Epithelial cell of proximal tubule (primary cell): ENCODE results near the gene GPR152. TPM values are rescaled to one million over a fixed set of nuclear protein-coding genes. Genes with fewer than 3 reads are reported as not detected.

Experiments used
- DNase-seq: peaks from one replicate; pipeline ENCODE4 v3.0.0-alpha.2; 2011; ENCODE audit warnings: low read depth
- H3K4me3 ChIP-seq: 2 replicates; pipeline ENCODE4 v1.5.1; 2011; ENCODE audit warnings: low read depth, mild to moderate bottlenecking, low read length
- total RNA-seq: library from RNA; depleted of rRNA; stranded (reverse); fragments of >200 nt; gene quantifications from 2 replicates; pipeline ENCODE4 v1.2.3, GENCODE V29; 2015
- TF ChIP-seq, protein P1 (sequence below): conservative IDR thresholded peaks from 2 replicates; pipeline ENCODE4 v1.5.1; 2012; ENCODE audit warnings: low read depth, mild to moderate bottlenecking, low read length

The GPR152 gene
- total RNA-seq, 1 donor from 2014 or later: not detected

DNA sequence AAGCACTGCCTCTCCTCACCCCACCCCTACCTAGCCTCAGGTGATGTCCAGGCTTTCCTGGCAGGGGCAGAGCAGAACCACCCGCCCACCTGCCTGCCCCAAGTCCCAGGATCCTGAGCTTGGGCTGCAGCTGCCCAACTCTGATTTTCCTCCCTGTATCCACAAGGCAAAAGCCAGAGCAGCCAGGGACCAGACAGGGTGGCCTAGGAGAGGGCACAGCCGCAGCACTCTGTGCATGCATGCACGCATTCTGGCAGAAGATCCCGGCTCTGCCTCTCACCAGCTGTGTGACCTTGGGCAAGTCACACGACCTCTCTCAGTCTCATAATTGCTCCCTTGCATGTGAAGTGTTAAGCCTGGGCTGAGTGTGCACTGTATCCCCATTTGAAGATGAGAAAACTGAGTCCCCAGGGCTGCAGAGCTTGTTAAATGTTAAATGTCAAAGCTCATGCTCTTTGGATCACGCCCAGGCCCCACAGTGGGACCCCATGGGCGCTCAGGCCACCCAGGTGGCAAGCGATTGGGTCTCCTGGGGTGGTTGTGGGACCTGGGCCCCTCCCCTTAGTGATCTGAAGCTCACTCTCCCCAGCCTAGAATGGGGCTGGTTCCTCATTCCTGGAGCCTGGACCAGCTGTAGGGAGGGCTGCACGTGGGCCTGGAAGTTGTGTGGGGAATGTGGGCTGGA, 39.9 kb downstream of the GPR152 start:
- no peak overlapping the region for H3K4me3 ChIP-seq
- DNase-seq: no peak
- TF ChIP-seq, protein P1, sequence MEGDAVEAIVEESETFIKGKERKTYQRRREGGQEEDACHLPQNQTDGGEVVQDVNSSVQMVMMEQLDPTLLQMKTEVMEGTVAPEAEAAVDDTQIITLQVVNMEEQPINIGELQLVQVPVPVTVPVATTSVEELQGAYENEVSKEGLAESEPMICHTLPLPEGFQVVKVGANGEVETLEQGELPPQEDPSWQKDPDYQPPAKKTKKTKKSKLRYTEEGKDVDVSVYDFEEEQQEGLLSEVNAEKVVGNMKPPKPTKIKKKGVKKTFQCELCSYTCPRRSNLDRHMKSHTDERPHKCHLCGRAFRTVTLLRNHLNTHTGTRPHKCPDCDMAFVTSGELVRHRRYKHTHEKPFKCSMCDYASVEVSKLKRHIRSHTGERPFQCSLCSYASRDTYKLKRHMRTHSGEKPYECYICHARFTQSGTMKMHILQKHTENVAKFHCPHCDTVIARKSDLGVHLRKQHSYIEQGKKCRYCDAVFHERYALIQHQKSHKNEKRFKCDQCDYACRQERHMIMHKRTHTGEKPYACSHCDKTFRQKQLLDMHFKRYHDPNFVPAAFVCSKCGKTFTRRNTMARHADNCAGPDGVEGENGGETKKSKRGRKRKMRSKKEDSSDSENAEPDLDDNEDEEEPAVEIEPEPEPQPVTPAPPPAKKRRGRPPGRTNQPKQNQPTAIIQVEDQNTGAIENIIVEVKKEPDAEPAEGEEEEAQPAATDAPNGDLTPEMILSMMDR: no peak

DNA sequence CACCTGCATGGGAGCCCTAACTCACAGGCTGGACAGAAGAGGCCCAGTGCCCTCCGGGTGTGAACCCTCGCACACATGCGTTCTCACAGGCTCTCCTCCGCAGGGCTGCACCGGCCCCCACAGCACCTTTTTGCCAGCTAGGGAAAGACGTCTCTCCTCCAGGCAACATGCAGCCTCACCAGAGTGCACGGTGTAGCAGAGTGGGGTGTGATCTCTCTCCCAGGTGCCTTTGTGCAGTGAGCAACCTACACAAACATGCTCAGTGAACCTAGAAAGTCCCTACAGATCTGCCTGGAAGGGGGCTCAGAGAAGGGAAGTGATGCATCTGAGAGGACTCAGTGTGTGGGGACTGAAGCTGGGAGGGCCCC, 40.8 kb downstream of the GPR152 start:
- H3K4me3 ChIP-seq: no peak overlapping the region
- TF ChIP-seq, protein P1: no peak
- no peak for DNase-seq

DNA sequence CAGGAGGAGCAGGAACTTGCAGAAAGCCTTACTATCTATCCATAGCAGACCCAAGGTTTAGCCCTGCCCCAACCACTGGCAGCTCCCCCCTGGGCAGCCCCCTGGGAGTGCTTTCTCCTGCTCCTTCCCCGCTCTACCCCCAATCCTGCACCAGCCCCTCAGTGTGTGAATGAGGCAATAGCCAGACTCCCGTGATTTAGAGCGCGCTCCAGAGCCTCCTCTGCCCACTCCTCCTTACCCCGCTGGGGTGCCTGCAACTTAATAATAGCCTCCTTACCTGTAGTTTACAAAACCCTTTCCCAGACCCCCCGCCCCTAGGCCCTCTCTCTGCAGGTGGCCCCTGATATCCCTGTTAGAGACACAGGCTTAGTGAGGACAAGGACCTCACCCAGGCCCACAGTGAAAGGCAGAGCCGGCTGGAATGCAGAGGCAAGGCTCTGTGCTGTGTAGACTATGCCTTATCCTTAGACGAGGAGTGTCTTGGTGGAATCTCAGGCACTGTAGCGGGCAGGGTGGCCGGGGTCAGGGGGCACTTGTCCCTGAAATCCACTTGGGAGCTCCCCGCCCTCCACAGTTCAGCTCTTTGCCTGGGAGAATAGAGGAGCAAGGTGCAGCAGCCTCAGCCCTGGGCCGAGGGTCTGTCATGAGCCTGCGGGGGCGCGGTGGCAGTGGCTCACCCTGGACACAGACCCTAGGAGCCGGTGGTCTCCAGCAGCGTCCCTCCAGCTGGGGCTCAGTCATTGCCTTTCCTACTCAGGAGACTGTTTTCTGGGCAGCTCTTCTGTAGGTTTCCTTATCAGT, 41.3 kb downstream of the GPR152 start:
- no peak overlapping the region for H3K4me3 ChIP-seq
- DNase-seq: no peak
- TF ChIP-seq, protein P1: no peak

DNA sequence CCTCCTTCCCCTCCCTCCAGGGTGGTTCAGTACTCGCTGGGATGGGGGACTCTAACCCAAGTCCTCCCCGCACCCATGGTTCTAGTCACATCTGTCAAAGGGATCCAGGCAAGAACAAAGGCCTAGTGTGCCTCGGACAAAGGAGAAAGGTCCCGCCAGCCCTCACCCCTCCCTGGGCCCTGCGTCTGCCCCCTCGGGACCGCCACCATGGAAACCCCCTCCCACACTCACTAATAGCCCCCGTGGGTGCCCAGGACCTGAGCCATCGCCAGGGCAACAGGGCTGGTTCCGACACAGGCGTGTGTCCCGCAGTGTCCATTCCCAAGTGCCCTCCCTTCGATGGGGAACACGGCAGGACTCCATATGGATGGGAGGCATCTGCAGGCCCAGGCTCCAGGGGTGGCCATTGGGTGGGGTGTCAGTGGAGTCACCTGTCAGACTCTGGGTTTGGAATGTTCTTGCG, 42.1 kb downstream of the GPR152 start:
- H3K4me3 ChIP-seq: no peak overlapping the region
- TF ChIP-seq, protein P1: no peak
- no peak for DNase-seq

DNA sequence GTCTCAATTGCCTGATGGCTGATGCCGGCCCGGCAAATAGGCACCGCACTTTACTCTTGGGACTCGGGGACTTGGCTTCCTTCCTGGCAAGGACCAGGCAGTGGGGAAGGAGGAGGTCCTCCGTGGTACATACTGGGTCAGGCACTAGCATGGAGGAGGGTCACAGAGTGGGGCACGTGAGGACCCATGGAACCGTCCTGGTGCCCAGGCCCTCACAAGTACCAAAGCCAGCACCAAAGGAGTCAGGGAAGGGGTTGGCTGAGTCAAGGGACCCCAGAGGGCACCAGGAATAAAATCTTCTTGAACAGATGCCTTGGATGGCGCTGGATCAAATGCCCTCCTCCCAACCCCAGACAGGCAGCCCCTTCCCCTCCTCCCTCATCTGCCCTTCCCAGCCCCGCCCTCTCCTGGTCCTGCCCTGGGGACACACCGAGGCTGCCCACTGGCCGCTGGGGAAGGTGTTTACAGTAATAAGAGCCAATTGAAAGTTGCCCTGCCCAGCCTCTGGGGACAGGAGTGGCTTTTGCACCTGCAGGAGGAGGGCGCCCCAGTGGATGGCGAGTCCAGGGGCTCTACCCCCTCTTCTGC, 42.7 kb downstream of the GPR152 start:
- TF ChIP-seq, protein P1: no peak
- DNase-seq: no peak

DNA sequence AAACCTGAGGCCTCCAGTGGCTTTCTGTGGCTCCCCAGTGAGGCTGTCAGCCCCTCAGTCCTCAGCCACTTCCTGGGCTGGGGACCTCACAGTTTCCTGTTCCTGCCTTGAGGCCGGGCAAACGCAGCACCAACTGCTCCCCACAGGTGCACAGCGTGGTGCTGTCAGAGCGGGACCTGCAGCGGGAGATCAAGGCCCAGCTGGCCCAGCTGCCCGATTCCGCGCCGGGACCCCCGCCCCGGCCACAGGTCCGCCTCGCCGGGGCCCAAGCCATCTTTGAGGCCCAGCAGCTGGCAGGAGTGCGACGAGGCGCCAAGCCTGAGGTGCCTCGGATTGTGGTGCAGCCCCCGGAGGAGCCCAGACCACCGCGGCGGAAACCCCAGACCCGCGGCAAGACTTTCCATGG, 43.3 kb downstream of the GPR152 start:
- TF ChIP-seq, protein P1: no peak
- no peak for DNase-seq
- no peak overlapping the region for H3K4me3 ChIP-seq

More for the DNA sequence above, 42.7 kb downstream of the GPR152 start:
- H3K4me3 ChIP-seq: no peak overlapping the region
